ENCODE results near the gene PARN.

The PARN gene

GRCh38 chr16:14456793-14457481 lies 173.1 kb downstream of the PARN start:
- H3K4me2 ChIP-seq = no peak overlapping the region
- H2AFZ ChIP-seq (ENCODE audit: low read depth) = no peak overlapping the region
- no peak overlapping the region for H3K9ac ChIP-seq
- no peaks in the 10 kb centered on the region for H3K79me2 ChIP-seq (ENCODE audit: insufficient read depth, low read depth)
- H3K4me1 ChIP-seq (ENCODE audit: low read depth, poor library complexity, severe bottlenecking) = peaks cover 37% of the 10 kb centered on the region
- H4K20me1 ChIP-seq (ENCODE audit: insufficient read depth) = no peaks in the 10 kb centered on the region
- H3K27ac ChIP-seq = no peak overlapping the region
- H3K27me3 ChIP-seq (ENCODE audit: insufficient read depth, low read depth) = no peaks in the 10 kb centered on the region
- H3K36me3 ChIP-seq (ENCODE audit: insufficient read depth) = no peaks in the 10 kb centered on the region
- H3K4me3 ChIP-seq (IDR thresholded peaks at IDR 0.05; ENCODE audit: insufficient read depth, low read depth, low read length) = no peak overlapping the region
- no peak for TF ChIP-seq CTCF (conservative IDR thresholded peaks at IDR 0.05; ENCODE audit: low read depth, low read length)

- Histone ChIP-seq H3K36me3 (ENCODE audit: insufficient read depth) (no peaks in the 10 kb centered on the region), H3K27ac (no peak overlapping the region), H3K27me3 (ENCODE audit: insufficient read depth, low read depth) (no peaks in the 10 kb centered on the region), H3K4me1 (ENCODE audit: low read depth, poor library complexity, severe bottlenecking) (peaks cover 24% of the 10 kb centered on the region), H3K4me3 (IDR thresholded peaks at IDR 0.05; ENCODE audit: insufficient read depth, low read depth, low read length) (no peak overlapping the region), H2AFZ (ENCODE audit: low read depth) (no peak overlapping the region), H4K20me1 (ENCODE audit: insufficient read depth) (no peaks in the 10 kb centered on the region), H3K4me2 (no peak overlapping the region), H3K79me2 (ENCODE audit: insufficient read depth, low read depth) (no peaks in the 10 kb centered on the region), H3K9ac (no peak overlapping the region)
- no peak for TF ChIP-seq CTCF (conservative IDR thresholded peaks at IDR 0.05; ENCODE audit: low read depth, low read length)
These were observed 174.5 kb downstream of the PARN start for GRCh38 chr16:14455573-14455972.

GRCh38 chr16:14454391-14454790 lies 175.7 kb downstream of the PARN start:
- peaks cover 17% of the 10 kb centered on the region for H3K4me1 ChIP-seq (ENCODE audit: low read depth, poor library complexity, severe bottlenecking)
- no peaks in the 10 kb centered on the region for H3K36me3 ChIP-seq (ENCODE audit: insufficient read depth)
- no peaks in the 10 kb centered on the region for H3K27me3 ChIP-seq (ENCODE audit: insufficient read depth, low read depth)
- H3K79me2 ChIP-seq (ENCODE audit: insufficient read depth, low read depth) = no peaks in the 10 kb centered on the region
- no peak overlapping the region for H3K27ac ChIP-seq
- H4K20me1 ChIP-seq (ENCODE audit: insufficient read depth) = no peaks in the 10 kb centered on the region
- peak overlapping the region; percentile 10; the same call in 1 of the 2 replicates for H3K4me2 ChIP-seq
- H3K9ac ChIP-seq = no peak overlapping the region
- no peak for TF ChIP-seq CTCF (conservative IDR thresholded peaks at IDR 0.05; ENCODE audit: low read depth, low read length)
- no peak overlapping the region for H3K4me3 ChIP-seq (IDR thresholded peaks at IDR 0.05; ENCODE audit: insufficient read depth, low read depth, low read length)
- H2AFZ ChIP-seq (ENCODE audit: low read depth) = no peak overlapping the region

- TF ChIP-seq CTCF (conservative IDR thresholded peaks at IDR 0.05; ENCODE audit: low read depth, low read length) = no peak
- Histone ChIP-seq H3K27ac (no peak overlapping the region), H3K27me3 (ENCODE audit: insufficient read depth, low read depth) (no peaks in the 10 kb centered on the region), H2AFZ (ENCODE audit: low read depth) (no peak overlapping the region), H3K4me1 (ENCODE audit: low read depth, poor library complexity, severe bottlenecking) (peaks cover 17% of the 10 kb centered on the region), H3K79me2 (ENCODE audit: insufficient read depth, low read depth) (no peaks in the 10 kb centered on the region), H4K20me1 (ENCODE audit: insufficient read depth) (no peaks in the 10 kb centered on the region), H3K4me3 (IDR thresholded peaks at IDR 0.05; ENCODE audit: insufficient read depth, low read depth, low read length) (no peak overlapping the region), H3K4me2 (no peak overlapping the region), H3K36me3 (ENCODE audit: insufficient read depth) (no peaks in the 10 kb centered on the region), H3K9ac (no peak overlapping the region)
These were observed 178.0 kb downstream of the PARN start for GRCh38 chr16:14452066-14452465.

Data from KMS-11 (cell line).